SK-N-SH treated with all-trans-retinoic acid at 6 μM for 48 hours (cell line): ENCODE measurements around the gene PYURF.

Experiments used
- ATAC-seq: fragments of 200-7000 bp; cut with Tn5 transposase; 3 replicates; pipeline ENCODE4 v1.9.1; 2020; ENCODE audit warnings: mild to moderate bottlenecking, moderate library complexity
- ARNTL ChIP-seq: fragments of 450-650 bp; formaldehyde crosslinking; IDR thresholded peaks from 2 replicates; pipeline ENCODE4 v1.5.0; 2020; ENCODE audit warnings: low read depth, mild to moderate bottlenecking, moderate library complexity, borderline replicate concordance
- BACH2 ChIP-seq: fragments of 250-450 bp; sonication (Bioruptor Pico); IDR thresholded peaks from 2 replicates; pipeline ENCODE4 v1.9.0; 2021; ENCODE audit warnings: mild to moderate bottlenecking, borderline replicate concordance
- CREB5 ChIP-seq: fragments of 250-450 bp; sonication (Bioruptor Pico); IDR thresholded peaks from 2 replicates; pipeline ENCODE4 v1.5.1; 2020; ENCODE audit warnings: low read depth, mild to moderate bottlenecking, moderate library complexity
- CSDC2 ChIP-seq: fragments of 250-450 bp; sonication (Bioruptor Pico); IDR thresholded peaks from 2 replicates; pipeline ENCODE4 v1.5.0; 2020; ENCODE audit warnings: mild to moderate bottlenecking, moderate library complexity
- CSRNP3 ChIP-seq: fragments of 250-450 bp; sonication (Bioruptor Pico); IDR thresholded peaks from 2 replicates; pipeline ENCODE4 v1.5.1; 2021; ENCODE audit warnings: mild to moderate bottlenecking, moderate library complexity
- ESRRG ChIP-seq: fragments of 250-450 bp; sonication (Bioruptor Pico); IDR thresholded peaks from 2 replicates; pipeline ENCODE4 v1.6.1; 2021; ENCODE audit warnings: mild to moderate bottlenecking
- GLIS3 ChIP-seq: fragments of 250-450 bp; sonication (Bioruptor Pico); IDR thresholded peaks from 2 replicates; pipeline ENCODE4 v1.5.0; 2020; ENCODE audit warnings: mild to moderate bottlenecking, moderate library complexity
- ISL1 ChIP-seq: fragments of 250-450 bp; sonication (Bioruptor Pico); IDR thresholded peaks from 2 replicates; pipeline ENCODE4 v2.1.2; 2022; ENCODE audit warnings: mild to moderate bottlenecking, moderate library complexity
- OSR1 ChIP-seq: fragments of 250-450 bp; sonication (Bioruptor Pico); IDR thresholded peaks from 2 replicates; pipeline ENCODE4 v1.8.0; 2022; ENCODE audit warnings: moderate library complexity, mild to moderate bottlenecking, inconsistent platforms
- POU6F1 ChIP-seq: fragments of 250-450 bp; sonication (Bioruptor Pico); IDR thresholded peaks from 2 replicates; pipeline ENCODE4 v1.8.0; 2021; ENCODE audit warnings: low read depth, mild to moderate bottlenecking, moderate library complexity, borderline replicate concordance
- PPARA ChIP-seq: fragments of 250-450 bp; sonication (Bioruptor Pico); IDR thresholded peaks from 2 replicates; pipeline ENCODE4 v1.5.0; 2020; ENCODE audit warnings: mild to moderate bottlenecking, borderline replicate concordance
- RARB ChIP-seq: fragments of 250-450 bp; sonication (Bioruptor Pico); IDR thresholded peaks from 2 replicates; pipeline ENCODE4 v1.8.0; 2021; ENCODE audit warnings: mild to moderate bottlenecking, moderate library complexity
- TCF4 ChIP-seq: fragments of 250-450 bp; sonication (Bioruptor Pico); IDR thresholded peaks from 2 replicates; pipeline ENCODE4 v1.8.0; 2021; ENCODE audit warnings: mild to moderate bottlenecking, moderate library complexity, borderline replicate concordance
- TOX ChIP-seq: fragments of 250-450 bp; sonication (Bioruptor Pico); IDR thresholded peaks from 2 replicates; pipeline ENCODE4 v1.8.0; 2021; ENCODE audit warnings: mild to moderate bottlenecking, moderate library complexity, borderline replicate concordance
- TSHZ2 ChIP-seq: fragments of 250-450 bp; sonication (Bioruptor Pico); IDR thresholded peaks from 2 replicates; pipeline ENCODE4 v1.5.0; 2020; ENCODE audit warnings: mild to moderate bottlenecking, moderate library complexity
- ZC3H10 ChIP-seq: fragments of 250-450 bp; sonication (Bioruptor Pico); IDR thresholded peaks from 2 replicates; pipeline ENCODE4 v1.5.1; 2021; ENCODE audit warnings: mild to moderate bottlenecking, moderate library complexity
- ZFP3 ChIP-seq: fragments of 250-450 bp; sonication (Bioruptor Pico); IDR thresholded peaks from 2 replicates; pipeline ENCODE4 v1.5.0; 2020; ENCODE audit warnings: mild to moderate bottlenecking, moderate library complexity
- ZFP30 ChIP-seq: fragments of 450-650 bp; formaldehyde crosslinking; IDR thresholded peaks from 2 replicates; pipeline ENCODE4 v1.5.0; 2022; ENCODE audit warnings: mild to moderate bottlenecking, moderate library complexity
- ZNF565 ChIP-seq: fragments of 450-650 bp; formaldehyde crosslinking; conservative IDR thresholded peaks from 2 replicates; pipeline ENCODE4 v1.5.0; 2020; ENCODE audit warnings: low read depth, mild to moderate bottlenecking, moderate library complexity
- ZNF70 ChIP-seq: fragments of 450-650 bp; formaldehyde crosslinking; IDR thresholded peaks from 2 replicates; pipeline ENCODE4 v1.5.0; 2020; ENCODE audit warnings: mild to moderate bottlenecking, moderate library complexity
- ZNF8 ChIP-seq: fragments of 450-650 bp; formaldehyde crosslinking; IDR thresholded peaks from 2 replicates; pipeline ENCODE4 v1.5.0; 2020; ENCODE audit warnings: mild to moderate bottlenecking, moderate library complexity
- TF ChIP-seq, protein P1 (sequence below): fragments of 250-450 bp; sonication (Bioruptor Pico); IDR thresholded peaks from 2 replicates; pipeline ENCODE4 v1.8.0; 2020; ENCODE audit warnings: mild to moderate bottlenecking, moderate library complexity, borderline replicate concordance

PYURF gene

DNA sequence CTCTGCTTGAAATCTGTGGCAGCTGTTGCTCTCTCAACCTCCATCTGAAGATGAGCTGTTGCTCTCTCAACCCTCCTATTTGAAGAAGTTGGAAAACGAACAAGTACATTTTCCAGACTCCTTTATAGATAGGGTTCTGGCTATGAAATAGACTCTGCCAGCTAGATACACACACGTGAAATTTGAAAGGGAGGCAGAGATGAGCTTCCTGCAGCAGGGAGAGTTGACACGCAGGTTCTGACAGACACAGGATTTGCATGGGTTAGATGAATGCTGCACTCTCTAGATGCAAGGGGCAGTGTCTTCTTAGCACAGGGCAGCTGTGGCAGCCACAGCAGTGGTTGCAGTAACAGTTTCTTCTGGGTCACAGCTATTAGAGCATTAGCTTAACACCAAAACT, 8.0 kb upstream of the PYURF start:
- ATAC-seq, result peak; percentile 67

DNA sequence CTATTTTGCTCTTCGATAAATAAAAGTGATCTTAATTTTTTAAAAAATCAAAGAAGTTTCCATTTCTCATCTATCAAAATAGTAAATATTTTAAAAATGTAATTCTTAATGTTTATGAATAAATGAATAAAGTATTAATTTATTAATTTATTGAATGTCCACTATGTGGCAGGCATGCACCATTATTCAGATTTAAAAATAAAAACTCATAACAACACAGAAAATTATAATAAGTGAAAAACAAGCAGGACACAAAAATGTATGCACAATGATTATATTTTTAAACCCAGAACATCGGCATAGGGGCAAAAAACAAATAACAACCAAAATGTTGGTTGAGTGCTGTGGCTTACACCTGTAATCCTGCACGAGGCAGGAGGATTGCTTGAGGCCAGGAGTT, 5.3 kb upstream of the PYURF start:
- no peak for TF ChIP-seq ARNTL
- TF ChIP-seq ISL1, result no peak
- TF ChIP-seq CSDC2 (CRISPR knock-in tag), result no peak
- no peak for TF ChIP-seq OSR1 (CRISPR knock-in tag)
- TF ChIP-seq POU6F1 (CRISPR knock-in tag), result no peak
- no peak for TF ChIP-seq ZC3H10 (CRISPR knock-in tag)
- TF ChIP-seq PPARA (CRISPR knock-in tag), result no peak
- no peak for TF ChIP-seq TOX (CRISPR knock-in tag)
- no peak for TF ChIP-seq ZFP30 (CRISPR knock-in tag)
- ATAC-seq, result no peak

More for the DNA sequence above, 8.0 kb upstream of the PYURF start:
- TF ChIP-seq ZNF8 (CRISPR knock-in tag) (no peak), ZC3H10 (CRISPR knock-in tag) (no peak), TCF4 (CRISPR knock-in tag) (no peak), ZFP3 (CRISPR knock-in tag) (no peak), RARB (no peak), CREB5 (CRISPR knock-in tag) (no peak), PPARA (CRISPR knock-in tag) (no peak), GLIS3 (CRISPR knock-in tag) (no peak), POU6F1 (CRISPR knock-in tag) (no peak), BACH2 (CRISPR knock-in tag) (no peak), TOX (CRISPR knock-in tag) (no peak), ZNF565 (CRISPR knock-in tag) (no peak), TSHZ2 (CRISPR knock-in tag) (no peak), ZNF70 (CRISPR knock-in tag) (no peak), CSRNP3 (no peak), ESRRG (CRISPR knock-in tag) (no peak), CSDC2 (CRISPR knock-in tag) (no peak)
- TF ChIP-seq, protein P1, sequence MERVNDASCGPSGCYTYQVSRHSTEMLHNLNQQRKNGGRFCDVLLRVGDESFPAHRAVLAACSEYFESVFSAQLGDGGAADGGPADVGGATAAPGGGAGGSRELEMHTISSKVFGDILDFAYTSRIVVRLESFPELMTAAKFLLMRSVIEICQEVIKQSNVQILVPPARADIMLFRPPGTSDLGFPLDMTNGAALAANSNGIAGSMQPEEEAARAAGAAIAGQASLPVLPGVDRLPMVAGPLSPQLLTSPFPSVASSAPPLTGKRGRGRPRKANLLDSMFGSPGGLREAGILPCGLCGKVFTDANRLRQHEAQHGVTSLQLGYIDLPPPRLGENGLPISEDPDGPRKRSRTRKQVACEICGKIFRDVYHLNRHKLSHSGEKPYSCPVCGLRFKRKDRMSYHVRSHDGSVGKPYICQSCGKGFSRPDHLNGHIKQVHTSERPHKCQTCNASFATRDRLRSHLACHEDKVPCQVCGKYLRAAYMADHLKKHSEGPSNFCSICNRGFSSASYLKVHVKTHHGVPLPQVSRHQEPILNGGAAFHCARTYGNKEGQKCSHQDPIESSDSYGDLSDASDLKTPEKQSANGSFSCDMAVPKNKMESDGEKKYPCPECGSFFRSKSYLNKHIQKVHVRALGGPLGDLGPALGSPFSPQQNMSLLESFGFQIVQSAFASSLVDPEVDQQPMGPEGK, result no peak
